ENCODE data around the gene MEX3C.
A peak's percentile ranks its signal among the peaks of the same experiment; 100 is the strongest.

The MEX3C gene

DNA sequence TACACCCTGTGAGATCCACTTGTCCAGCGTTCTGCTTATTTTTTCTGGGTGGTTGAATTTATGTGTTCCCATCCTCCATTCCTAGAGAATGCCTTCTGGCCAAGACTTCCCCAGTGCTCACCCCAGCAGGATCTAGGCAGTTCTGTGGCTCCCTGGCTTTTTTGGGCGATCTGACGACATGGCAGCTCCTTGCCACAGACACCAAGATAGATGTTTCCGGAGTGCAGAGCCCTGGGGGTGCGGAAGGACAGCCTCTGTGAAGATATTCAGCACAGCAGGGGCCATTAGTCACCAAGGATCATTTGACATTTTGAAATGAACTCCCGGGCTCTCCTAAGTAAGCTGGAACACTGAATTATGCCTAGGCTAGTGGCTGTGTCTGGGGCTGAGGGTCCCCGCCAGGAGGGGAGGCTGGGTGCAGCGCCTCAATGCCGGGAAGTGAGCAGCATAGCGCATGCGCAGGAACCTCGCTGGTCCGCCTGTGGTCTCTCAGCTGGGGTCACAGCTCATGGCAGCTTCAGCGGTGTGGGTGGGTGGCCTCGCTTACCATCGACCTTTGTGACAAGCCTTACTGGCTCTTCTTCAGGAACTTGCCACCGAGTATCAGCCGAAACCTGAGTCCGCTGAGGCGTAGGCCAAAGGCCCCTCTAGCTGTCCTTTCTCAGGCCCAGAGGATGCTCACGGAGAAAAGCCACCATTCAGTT, 60.3 kb downstream of the MEX3C start:
- no peak for DNase-seq (ENCODE audit: low read depth)
- TF ChIP-seq MYC (IDR thresholded peaks at IDR 0.05; ENCODE audit: low read depth, low read length), result no peak
- H3K4me3 ChIP-seq (ENCODE audit: low read depth, low read length), result no peak overlapping the region

DNA sequence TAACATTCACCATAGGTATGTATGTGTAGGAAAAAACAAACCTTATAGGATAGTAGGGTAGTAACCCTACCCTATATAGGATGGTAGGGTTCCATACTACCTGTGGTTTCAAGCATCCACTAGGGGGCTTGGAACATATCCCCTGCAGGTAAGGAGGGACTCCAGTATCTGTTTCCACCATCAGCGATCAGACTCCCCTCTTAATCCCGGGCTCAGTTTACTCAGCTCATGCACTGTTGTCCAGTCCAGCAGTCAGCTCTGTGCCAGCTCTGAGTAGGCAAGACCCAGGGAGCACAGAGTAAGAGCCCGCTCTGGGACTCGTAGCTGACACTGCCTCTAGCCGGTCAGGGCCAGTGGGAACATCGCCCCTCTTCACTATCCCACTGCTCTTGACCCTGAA, 61.7 kb downstream of the MEX3C start:
- TF ChIP-seq MYC (IDR thresholded peaks at IDR 0.05; ENCODE audit: low read depth, low read length), result no peak
- TF ChIP-seq, protein P1, sequence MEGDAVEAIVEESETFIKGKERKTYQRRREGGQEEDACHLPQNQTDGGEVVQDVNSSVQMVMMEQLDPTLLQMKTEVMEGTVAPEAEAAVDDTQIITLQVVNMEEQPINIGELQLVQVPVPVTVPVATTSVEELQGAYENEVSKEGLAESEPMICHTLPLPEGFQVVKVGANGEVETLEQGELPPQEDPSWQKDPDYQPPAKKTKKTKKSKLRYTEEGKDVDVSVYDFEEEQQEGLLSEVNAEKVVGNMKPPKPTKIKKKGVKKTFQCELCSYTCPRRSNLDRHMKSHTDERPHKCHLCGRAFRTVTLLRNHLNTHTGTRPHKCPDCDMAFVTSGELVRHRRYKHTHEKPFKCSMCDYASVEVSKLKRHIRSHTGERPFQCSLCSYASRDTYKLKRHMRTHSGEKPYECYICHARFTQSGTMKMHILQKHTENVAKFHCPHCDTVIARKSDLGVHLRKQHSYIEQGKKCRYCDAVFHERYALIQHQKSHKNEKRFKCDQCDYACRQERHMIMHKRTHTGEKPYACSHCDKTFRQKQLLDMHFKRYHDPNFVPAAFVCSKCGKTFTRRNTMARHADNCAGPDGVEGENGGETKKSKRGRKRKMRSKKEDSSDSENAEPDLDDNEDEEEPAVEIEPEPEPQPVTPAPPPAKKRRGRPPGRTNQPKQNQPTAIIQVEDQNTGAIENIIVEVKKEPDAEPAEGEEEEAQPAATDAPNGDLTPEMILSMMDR (IDR thresholded peaks at IDR 0.05; ENCODE audit: low read depth, low read length), result peak; percentile 42
- TF ChIP-seq POLR2A (IDR thresholded peaks at IDR 0.05; ENCODE audit: extremely low read depth, insufficient read length), result no peak
- DNase-seq (ENCODE audit: low read depth), result peak; percentile 11
- no peak overlapping the region for H3K4me3 ChIP-seq (ENCODE audit: low read depth, low read length)

DNA sequence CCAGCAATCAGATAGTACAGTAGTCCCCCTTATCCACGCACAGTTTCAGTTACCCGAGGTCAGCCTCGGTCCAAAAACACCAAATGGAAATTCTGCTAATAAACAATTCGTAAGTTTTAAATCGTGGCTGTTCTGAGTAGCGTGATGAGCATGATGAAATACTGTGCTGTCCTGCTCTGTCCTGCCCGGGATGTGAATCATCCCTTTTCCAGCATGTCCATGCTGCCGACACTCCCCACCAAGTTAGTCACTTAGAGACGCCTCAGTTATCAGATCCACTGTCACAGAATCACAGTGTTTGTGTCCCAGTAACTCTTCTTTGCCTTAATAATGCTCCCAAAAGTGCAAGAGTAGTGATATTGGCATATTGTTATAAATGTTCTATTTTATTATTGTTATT, 62.1 kb downstream of the MEX3C start:
- H3K4me3 ChIP-seq (ENCODE audit: low read depth, low read length), result no peak overlapping the region
- DNase-seq (ENCODE audit: low read depth), result no peak
- no peak for TF ChIP-seq MYC (IDR thresholded peaks at IDR 0.05; ENCODE audit: low read depth, low read length)
- TF ChIP-seq, protein P2, sequence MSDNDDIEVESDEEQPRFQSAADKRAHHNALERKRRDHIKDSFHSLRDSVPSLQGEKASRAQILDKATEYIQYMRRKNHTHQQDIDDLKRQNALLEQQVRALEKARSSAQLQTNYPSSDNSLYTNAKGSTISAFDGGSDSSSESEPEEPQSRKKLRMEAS (IDR thresholded peaks at IDR 0.05; ENCODE audit: low read depth, low read length), result no peak
- TF ChIP-seq, protein P1 (IDR thresholded peaks at IDR 0.05; ENCODE audit: low read depth, low read length), result no peak
- TF ChIP-seq POLR2A (IDR thresholded peaks at IDR 0.05; ENCODE audit: extremely low read depth, insufficient read length), result no peak

DNA sequence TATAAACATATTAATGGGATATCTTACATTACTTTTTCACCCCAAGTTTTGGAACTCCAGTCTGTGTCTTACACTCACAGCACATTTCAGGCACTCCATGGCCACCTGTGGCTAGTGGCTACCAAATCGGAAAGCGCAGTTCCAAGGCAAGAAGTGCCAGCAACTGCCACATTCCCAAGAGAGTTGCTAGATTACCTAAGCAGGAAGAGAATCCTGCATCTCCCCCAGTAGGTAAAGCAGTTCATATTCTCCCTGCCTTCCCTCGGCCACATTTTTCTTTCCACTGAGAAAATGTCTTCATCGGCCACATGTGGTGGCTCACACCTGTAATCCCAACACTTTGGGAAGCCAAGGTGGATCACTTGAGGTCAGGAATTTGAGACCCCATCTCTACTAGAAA, 62.8 kb downstream of the MEX3C start:
- no peak for DNase-seq (ENCODE audit: low read depth)
- TF ChIP-seq POLR2A (IDR thresholded peaks at IDR 0.05; ENCODE audit: extremely low read depth, insufficient read length), result no peak
- TF ChIP-seq, protein P1 (IDR thresholded peaks at IDR 0.05; ENCODE audit: low read depth, low read length), result no peak
- TF ChIP-seq MYC (IDR thresholded peaks at IDR 0.05; ENCODE audit: low read depth, low read length), result no peak
- TF ChIP-seq, protein P2 (IDR thresholded peaks at IDR 0.05; ENCODE audit: low read depth, low read length), result no peak
- no peak overlapping the region for H3K4me3 ChIP-seq (ENCODE audit: low read depth, low read length)

DNA sequence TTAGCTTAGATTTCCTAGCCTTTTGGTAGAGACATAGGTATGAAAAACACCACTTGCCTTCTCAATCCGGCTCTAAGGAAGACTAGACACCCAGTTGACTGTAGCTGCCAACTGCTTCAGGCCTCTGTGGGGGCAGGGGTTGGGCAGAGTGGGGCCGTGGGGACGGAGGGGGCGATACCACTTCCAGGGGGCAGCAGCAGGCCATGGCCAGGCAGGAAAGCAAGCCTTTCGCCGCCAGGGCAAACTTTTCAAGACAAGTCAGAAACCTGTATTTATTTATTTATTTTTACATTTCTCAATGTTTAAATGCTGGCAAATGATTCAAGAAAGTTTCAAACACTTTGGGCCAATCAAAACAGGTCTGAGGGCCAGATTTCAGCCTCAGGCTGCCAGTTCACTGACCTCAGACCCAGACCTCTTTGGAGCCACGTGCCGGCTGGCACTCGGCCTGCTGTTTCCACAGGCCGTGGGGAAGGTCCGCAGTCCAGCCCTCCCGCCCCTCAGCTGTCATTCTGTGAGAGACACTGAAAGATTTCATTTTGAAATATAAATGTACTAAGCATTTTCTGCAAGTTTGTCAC, 63.8 kb downstream of the MEX3C start:
- H3K4me3 ChIP-seq (ENCODE audit: low read depth, low read length), result no peak overlapping the region
- TF ChIP-seq, protein P2 (IDR thresholded peaks at IDR 0.05; ENCODE audit: low read depth, low read length), result no peak
- TF ChIP-seq POLR2A (IDR thresholded peaks at IDR 0.05; ENCODE audit: extremely low read depth, insufficient read length) (no peak), MYC (IDR thresholded peaks at IDR 0.05; ENCODE audit: low read depth, low read length) (no peak)
- TF ChIP-seq, protein P1 (IDR thresholded peaks at IDR 0.05; ENCODE audit: low read depth, low read length), result no peak
- no peak for DNase-seq (ENCODE audit: low read depth)

DNA sequence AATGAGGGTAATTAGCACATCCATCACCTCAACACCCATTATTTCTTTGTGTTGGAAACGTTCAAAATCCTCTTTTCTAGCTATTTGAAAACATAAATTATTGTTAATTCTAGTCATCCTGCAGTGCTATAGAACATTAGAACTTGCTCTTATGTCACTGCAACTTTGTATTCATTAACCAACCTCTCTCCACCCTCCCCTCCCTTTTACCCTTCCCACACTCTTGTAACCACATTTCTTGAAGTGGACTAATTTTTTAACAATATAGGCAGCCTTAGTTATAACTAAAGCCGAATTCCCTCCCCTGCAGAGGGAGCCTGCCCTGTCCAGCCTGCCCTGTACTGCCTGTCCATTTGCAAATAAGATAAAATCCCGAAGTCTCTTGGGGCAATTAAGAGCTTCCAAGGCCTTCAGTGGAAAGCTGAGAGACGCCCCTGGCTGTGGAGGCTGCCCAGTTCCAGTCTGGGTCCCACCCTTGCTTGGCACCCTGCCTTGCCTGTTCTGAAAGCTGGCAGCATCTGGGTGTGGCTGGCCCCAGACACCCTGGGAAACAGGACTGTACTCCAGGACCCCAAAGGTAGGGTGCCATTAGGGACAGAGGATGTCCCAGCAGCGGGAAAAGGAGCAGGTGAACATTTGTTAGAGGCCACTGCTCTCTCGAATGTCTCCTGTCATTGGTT, 65.1 kb downstream of the MEX3C start:
- no peak overlapping the region for H3K4me3 ChIP-seq (ENCODE audit: low read depth, low read length)
- no peak for DNase-seq (ENCODE audit: low read depth)

More for the DNA sequence above, 65.1 kb downstream of the MEX3C start:
- TF ChIP-seq, protein P1 (IDR thresholded peaks at IDR 0.05; ENCODE audit: low read depth, low read length), result no peak
- TF ChIP-seq, protein P2 (IDR thresholded peaks at IDR 0.05; ENCODE audit: low read depth, low read length), result no peak
- TF ChIP-seq MYC (IDR thresholded peaks at IDR 0.05; ENCODE audit: low read depth, low read length) (no peak), POLR2A (IDR thresholded peaks at IDR 0.05; ENCODE audit: extremely low read depth, insufficient read length) (no peak)
